Mucosa of rectum (tissue), 2 donors: ENCODE results near the gene RNF220.

Experiments used
- H3K27ac ChIP-seq, 2 donors: one replicate each; pipeline ENCODE4 v1.7.0; 2013; ENCODE audit warnings: inconsistent platforms in 2 of 2, low read depth in 2 of 2, low read length in 2 of 2
- H3K27me3 ChIP-seq, 2 donors: one replicate each; pipeline ENCODE4 v1.7.0; 2013; ENCODE audit warnings: low read length in 2 of 2; ENCODE audit not compliant: control insufficient read depth in 2 of 2, insufficient read depth in 2 of 2
- H3K36me3 ChIP-seq, 2 donors: one replicate each; pipeline ENCODE4 v1.7.0; 2013; ENCODE audit warnings: low read length in 2 of 2; ENCODE audit not compliant: control insufficient read depth in 2 of 2, insufficient read depth in 2 of 2
- H3K4me1 ChIP-seq, 2 donors: one replicate each; pipeline ENCODE4 v1.7.0; 2013; ENCODE audit warnings: low read length in 2 of 2, mild to moderate bottlenecking in 1 of 2; ENCODE audit not compliant: control insufficient read depth in 2 of 2, insufficient read depth in 2 of 2
- H3K4me3 ChIP-seq, 2 donors: one replicate each; pipeline ENCODE4 v1.7.0; 2013; ENCODE audit warnings: low read length in 2 of 2
- H3K9ac ChIP-seq, 2 donors: one replicate each; pipeline ENCODE4 v1.7.0; 2013; ENCODE audit warnings: low read length in 2 of 2, low read depth in 1 of 2, mild to moderate bottlenecking in 1 of 2
- H3K9me3 ChIP-seq, 2 donors: one replicate each; pipeline ENCODE4 v1.7.0; 2013; ENCODE audit warnings: low read length in 2 of 2; ENCODE audit not compliant: control insufficient read depth in 2 of 2
- donor health status: healthy.
- donor health status: Normal muscosa, but diverticular disease.

Gene RNF220

GRCh38 chr1:44575396-44575795 is 170.3 kb downstream of the RNF220 start:
- Histone ChIP-seq H3K27me3 (peaks cover 20% of the 10 kb centered on the region in 2 donors), H3K4me1 (peaks cover 0 to 3% of the 10 kb centered on the region in 2 donors), H3K4me3 (no peak overlapping the region), H3K36me3 (no peaks in the 10 kb centered on the region), H3K9ac (no peak overlapping the region), H3K27ac (no peak overlapping the region), H3K9me3 (no peaks in the 10 kb centered on the region)

GRCh38 chr1:44576456-44577150 is 171.5 kb downstream of the RNF220 start:
- Histone ChIP-seq H3K9ac (no peak overlapping the region), H3K4me3 (no peak overlapping the region), H3K27ac (no peak overlapping the region), H3K36me3 (no peaks in the 10 kb centered on the region), H3K9me3 (no peaks in the 10 kb centered on the region), H3K27me3 (peaks cover 22 to 23% of the 10 kb centered on the region in 2 donors), H3K4me1 (peaks cover 0 to 3% of the 10 kb centered on the region in 2 donors)

- Histone ChIP-seq H3K27ac (no peak overlapping the region), H3K36me3 (no peaks in the 10 kb centered on the region), H3K9ac (no peak overlapping the region), H3K4me1 (peaks cover 11 to 18% of the 10 kb centered on the region in 2 donors), H3K4me3 (no peak overlapping the region), H3K27me3 (peaks cover 26 to 33% of the 10 kb centered on the region in 2 donors), H3K9me3 (no peaks in the 10 kb centered on the region)
Observed at GRCh38 chr1:44581205-44581604, 176.2 kb downstream of the RNF220 start.

GRCh38 chr1:44584167-44584566 is 179.1 kb downstream of the RNF220 start:
- Histone ChIP-seq H3K4me1 (peaks cover 11 to 25% of the 10 kb centered on the region in 2 donors), H3K27ac (no peak overlapping the region), H3K4me3 (no peak overlapping the region), H3K9me3 (no peaks in the 10 kb centered on the region), H3K9ac (no peak overlapping the region), H3K36me3 (no peaks in the 10 kb centered on the region), H3K27me3 (peaks cover 46% of the 10 kb centered on the region in 2 donors)

- no peak overlapping the region for H3K4me3 ChIP-seq
- peaks cover 11 to 25% of the 10 kb centered on the region in 2 donors for H3K4me1 ChIP-seq
- H3K27me3 ChIP-seq, result peaks cover 46 to 51% of the 10 kb centered on the region in 2 donors
- no peak overlapping the region for H3K27ac ChIP-seq
- H3K36me3 ChIP-seq, result no peaks in the 10 kb centered on the region
- no peak overlapping the region for H3K9ac ChIP-seq
- H3K9me3 ChIP-seq, result no peaks in the 10 kb centered on the region
Observed at GRCh38 chr1:44585315-44585920, 180.4 kb downstream of the RNF220 start.

GRCh38 chr1:44587796-44588460 is 182.9 kb downstream of the RNF220 start:
- Histone ChIP-seq H3K27me3 (peaks cover 38 to 41% of the 10 kb centered on the region in 2 donors), H3K9ac (no peak overlapping the region), H3K36me3 (no peaks in the 10 kb centered on the region), H3K27ac (peak overlapping the region in 1 of 2 donors; percentile 61), H3K9me3 (no peaks in the 10 kb centered on the region), H3K4me3 (no peak overlapping the region), H3K4me1 (peaks cover 11 to 25% of the 10 kb centered on the region in 2 donors)

- no peak overlapping the region for H3K27ac ChIP-seq
- H3K36me3 ChIP-seq, result no peaks in the 10 kb centered on the region
- H3K4me1 ChIP-seq, result peaks cover 9 to 23% of the 10 kb centered on the region in 2 donors
- no peaks in the 10 kb centered on the region for H3K9me3 ChIP-seq
- H3K9ac ChIP-seq, result no peak overlapping the region
- no peak overlapping the region for H3K4me3 ChIP-seq
- H3K27me3 ChIP-seq, result peaks cover 38 to 41% of the 10 kb centered on the region in 2 donors
Observed at GRCh38 chr1:44588551-44589210, 183.6 kb downstream of the RNF220 start.

GRCh38 chr1:44590475-44590874 is 185.4 kb downstream of the RNF220 start:
- Histone ChIP-seq H3K9ac (no peak overlapping the region), H3K4me1 (peaks cover 0 to 8% of the 10 kb centered on the region in 2 donors), H3K27ac (no peak overlapping the region), H3K27me3 (peaks cover 34 to 39% of the 10 kb centered on the region in 2 donors), H3K36me3 (no peaks in the 10 kb centered on the region), H3K4me3 (no peak overlapping the region), H3K9me3 (no peaks in the 10 kb centered on the region)

GRCh38 chr1:44591381-44591780 is 186.3 kb downstream of the RNF220 start:
- Histone ChIP-seq H3K9me3 (no peaks in the 10 kb centered on the region), H3K9ac (no peak overlapping the region), H3K4me3 (no peak overlapping the region), H3K27me3 (peaks cover 26 to 30% of the 10 kb centered on the region in 2 donors), H3K36me3 (no peaks in the 10 kb centered on the region), H3K27ac (no peak overlapping the region), H3K4me1 (peaks cover 0 to 8% of the 10 kb centered on the region in 2 donors)
